K562 (cell line): ENCODE results near the gene OR6K3. TPM values are rescaled to one million over a fixed set of nuclear protein-coding genes. Genes with fewer than 3 reads are reported as not detected.

Source experiments
- ATAC-seq: fragments of 200-7000 bp; cut with Tn5 transposase; 3 replicates; pipeline ENCODE4 v1.9.1; 2020; ENCODE audit warnings: moderate library complexity
- BruUV-seq: library from RNA; stranded (reverse); fragments of 400-500 nt; replicated peaks from 2 replicates; lab custom pipeline; 2021; lab: Mats Ljungman, UMichigan
- CTCF ChIA-PET: fragments of 300-600 bp; formaldehyde crosslinking; extraction: SDS; loops from one replicate; lab custom pipeline; 2021; ENCODE audit warnings: low intra/inter-chr PET ratio; lab: Yijun Ruan, JAX
- POLR2A ChIA-PET: fragments of 300-600, 350-650 bp; sonication (Branson Sonifier 250); formaldehyde crosslinking; extraction: SDS; loops from one replicate; lab custom pipeline; 2021; ENCODE audit warnings: antibody characterized with exemption, inconsistent platforms; lab: Yijun Ruan, JAX
- DNase-seq, 4 experiments: peaks; one replicate each; pipeline versions ENCODE4 v3.0.0 to v3.0.0-alpha.2; 2011 to 2018; ENCODE audit warnings: low spot score in 3 of 4, mixed read lengths in 3 of 4; ENCODE audit errors: extremely low read depth in 1 of 4
- FAIRE-seq: peaks from 2 replicates; lab custom pipeline; 2011; peaks lifted over from hg19 to GRCh38; lab: Jason Lieb, UNC
- H2AFZ ChIP-seq: 2 replicates; pipeline ENCODE4 v1.6.0; 2011; ENCODE audit warnings: low read depth, low read length, control low read depth, inconsistent platforms
- H3K27ac ChIP-seq: fragments of 200-600 bp; 3 replicates; pipeline ENCODE4 v1.8.0; 2011; ENCODE audit warnings: low read depth, mild to moderate bottlenecking, control low read depth, inconsistent platforms, low read length, moderate library complexity, mixed read lengths; ENCODE audit errors: extremely low read depth
- H3K27me3 ChIP-seq, 2 experiments: fragments of 300-600 bp in 1 of 2; 2 replicates in 1 of 2; 3 replicates in 1 of 2; pipeline versions ENCODE4 v1.6.0 to v1.8.0; 2011; ENCODE audit warnings: inconsistent platforms in 2 of 2, low read length in 2 of 2, mild to moderate bottlenecking in 1 of 2, mixed read lengths in 1 of 2, moderate library complexity in 1 of 2; ENCODE audit not compliant: control insufficient read depth in 2 of 2, insufficient read depth in 2 of 2
- H3K36me3 ChIP-seq: fragments of 300-600 bp; 3 replicates; pipeline ENCODE4 v1.8.0; 2011; ENCODE audit warnings: mild to moderate bottlenecking, low read length, inconsistent platforms; ENCODE audit not compliant: control insufficient read depth, insufficient read depth
- H3K4me1 ChIP-seq, 2 experiments: fragments of 200-600 bp in 1 of 2; replicated peaks in 1 of 2; 2 replicates in 1 of 2; 3 replicates in 1 of 2; pipeline versions ENCODE4 v1.5.1 to v1.8.0; 2011; ENCODE audit warnings: inconsistent platforms in 2 of 2, low read length in 2 of 2, mild to moderate bottlenecking in 1 of 2, mixed read lengths in 1 of 2, moderate library complexity in 1 of 2; ENCODE audit not compliant: control insufficient read depth in 2 of 2, insufficient read depth in 2 of 2
- H3K4me2 ChIP-seq: 2 replicates; pipeline ENCODE4 v1.6.1; 2011; ENCODE audit warnings: low read length, control low read depth, inconsistent platforms, mixed read lengths; ENCODE audit not compliant: insufficient read depth
- H3K4me3 ChIP-seq: fragments of 200-600 bp; sonication (generic), shearing (Covaris generic); 2 replicates; pipeline ENCODE4 v1.5.1; 2016; ENCODE audit warnings: control low read depth, inconsistent platforms
- H3K79me2 ChIP-seq: fragments of 200-600 bp; 3 replicates; pipeline ENCODE4 v1.8.0; 2011; ENCODE audit warnings: low read length, inconsistent platforms; ENCODE audit not compliant: control insufficient read depth, insufficient read depth
- H3K9ac ChIP-seq, 2 experiments: 2 replicates each; pipeline versions ENCODE4 v1.6.0 to v1.6.1; 2011; ENCODE audit warnings: low read depth in 2 of 2, low read length in 2 of 2, control low read depth in 1 of 2, inconsistent platforms in 1 of 2, mild to moderate bottlenecking in 1 of 2, mixed read lengths in 1 of 2; ENCODE audit not compliant: insufficient read depth in 1 of 2
- H3K9me1 ChIP-seq: one replicate; pipeline ENCODE4 v1.6.0; 2011; ENCODE audit warnings: inconsistent platforms, mild to moderate bottlenecking, low read length, moderate library complexity; ENCODE audit not compliant: control insufficient read depth, insufficient read depth
- H3K9me3 ChIP-seq: replicated peaks from 2 replicates; pipeline ENCODE4 v1.5.1; 2011; ENCODE audit warnings: low read depth, low read length, inconsistent platforms; ENCODE audit not compliant: control insufficient read depth, insufficient read depth
- H4K20me1 ChIP-seq: replicated peaks from 2 replicates; pipeline ENCODE4 v1.6.1; 2011; ENCODE audit warnings: low read length, inconsistent platforms, mixed read lengths; ENCODE audit not compliant: control insufficient read depth, insufficient read depth
- ATF3 ChIP-seq, 2 experiments: fragments of 450-650 bp in 1 of 2; sonication (generic) in 1 of 2; formaldehyde crosslinking in 1 of 2; IDR thresholded peaks in 1 of 2; conservative IDR thresholded peaks in 1 of 2; 2 replicates each; pipeline versions ENCODE4 v1.6.1 to v1.8.1; 2016 to 2023; ENCODE audit warnings: mild to moderate bottlenecking in 2 of 2, moderate library complexity in 2 of 2, inconsistent platforms in 1 of 2, missing genetic modification reagents in 1 of 2
- BCOR ChIP-seq: fragments of 450-650 bp; IDR thresholded peaks from 2 replicates; pipeline ENCODE4 v1.6.1; 2016
- CXXC5 ChIP-seq: fragments of 250-450 bp; sonication (Bioruptor Pico); IDR thresholded peaks from 2 replicates; pipeline ENCODE4 v1.8.0; 2022; ENCODE audit warnings: inconsistent platforms, mild to moderate bottlenecking, moderate library complexity
- FOXA1 ChIP-seq: fragments of 450-650 bp; IDR thresholded peaks from 2 replicates; pipeline ENCODE4 v1.6.1; 2016; ENCODE audit warnings: mild to moderate bottlenecking, borderline replicate concordance
- KAT7 ChIP-seq: sonication (generic); formaldehyde crosslinking; IDR thresholded peaks from 2 replicates; pipeline ENCODE4 v1.8.0; 2022; ENCODE audit warnings: missing genetic modification reagents, mild to moderate bottlenecking, borderline replicate concordance
- KDM1A ChIP-seq, 2 experiments: fragments of 450-650 bp; IDR thresholded peaks; 2 replicates each; pipeline ENCODE4 v1.6.1; 2016; ENCODE audit warnings: mild to moderate bottlenecking in 2 of 2
- MEIS2 ChIP-seq: fragments of 450-650 bp; IDR thresholded peaks from 2 replicates; pipeline ENCODE4 v1.6.1; 2014; ENCODE audit warnings: mild to moderate bottlenecking; ENCODE audit not compliant: partially characterized antibody
- MTA1 ChIP-seq: fragments of 450-650 bp; IDR thresholded peaks from 2 replicates; pipeline ENCODE4 v1.6.1; 2017; ENCODE audit warnings: borderline replicate concordance
- MTF1 ChIP-seq: fragments of 250-450 bp; sonication (Bioruptor Pico); IDR thresholded peaks from 2 replicates; pipeline ENCODE4 v1.9.0; 2021; ENCODE audit warnings: moderate library complexity, mild to moderate bottlenecking, inconsistent platforms, borderline replicate concordance
- NFE2 ChIP-seq: IDR thresholded peaks from 2 replicates; pipeline ENCODE4 v1.6.1; 2014; ENCODE audit warnings: antibody characterized with exemption, low read depth
- NR2C2 ChIP-seq, 2 experiments: fragments of 200-800 bp in 1 of 2; sonication (Bioruptor generic) in 1 of 2; sonication (generic) in 1 of 2; formaldehyde crosslinking in 1 of 2; IDR thresholded peaks; 2 replicates each; pipeline versions ENCODE4 v1.6.1 to v1.8.0; 2016 to 2022; ENCODE audit warnings: mild to moderate bottlenecking in 1 of 2, missing compliant biosample characterization in 1 of 2, missing genetic modification characterization in 1 of 2, missing genetic modification reagents in 1 of 2
- PKNOX1 ChIP-seq: fragments of 450-650 bp; IDR thresholded peaks from 2 replicates; pipeline ENCODE4 v1.6.1; 2016
- POLR3A ChIP-seq: IDR thresholded peaks from 2 replicates; pipeline ENCODE4 v1.6.1; 2011; ENCODE audit warnings: borderline replicate concordance, mild to moderate bottlenecking, moderate library complexity; ENCODE audit not compliant: insufficient read length, insufficient read depth; ENCODE audit errors: extremely low read depth
- RBM25 ChIP-seq: fragments of 200-400 bp; formaldehyde crosslinking; IDR thresholded peaks from 2 replicates; pipeline ENCODE4 v1.6.1; 2018; ENCODE audit warnings: low read length, low read depth, moderate library complexity; ENCODE audit not compliant: severe bottlenecking
- SMARCA5 ChIP-seq: fragments of 450-650 bp; IDR thresholded peaks from 2 replicates; pipeline ENCODE4 v1.6.1; 2016
- SMARCE1 ChIP-seq: fragments of 450-650 bp; IDR thresholded peaks from 2 replicates; pipeline ENCODE4 v1.7.1; 2016; ENCODE audit warnings: mild to moderate bottlenecking
- TAF7 ChIP-seq: fragments of 450-650 bp; IDR thresholded peaks from 2 replicates; pipeline ENCODE4 v1.6.1; 2016; ENCODE audit warnings: missing genetic modification characterization, missing compliant biosample characterization
- ZNF277 ChIP-seq: fragments of 250-450 bp; sonication (Bioruptor Pico); IDR thresholded peaks from 2 replicates; pipeline ENCODE4 v1.8.0; 2022; ENCODE audit warnings: inconsistent platforms, mild to moderate bottlenecking, moderate library complexity, borderline replicate concordance
- WGBS: fragments of 100-300 bp; shearing (Covaris generic); methylation state at CpG from one replicate; pipeline ENCODE4 v1.1.6; 2016; ENCODE audit warnings: low coverage, mixed read lengths; ENCODE audit not compliant: insufficient coverage; ENCODE audit errors: missing lambda C conversion rate; 5-methylcytosine and 5-hydroxymethylcytosine counted together
- in situ Hi-C: fragments of 300-500 bp; cut with MboI; formaldehyde crosslinking; loops from 4 replicates; pipeline ENCODE4 v1.15.0; 2018; ENCODE audit warnings: inconsistent platforms, mixed read lengths
- intact Hi-C: fragments of 100-400 bp; cut with micrococcal nuclease; formaldehyde crosslinking; loops from 2 replicates; pipeline ENCODE4 v1.14.2; 2022
- polyA plus RNA-seq, 8 experiments: library from polyadenylated mRNA; depleted of rRNA in 4 of 8; stranded (reverse) in 5 of 8; unstranded in 3 of 8; fragments of >200 nt; fragmentation: Nextera tagmentation in 2 of 8; fragmentation: Illumina TruSeq in 1 of 8; extraction: Ambion mirVana in 2 of 8; extraction: Trizol in 1 of 8; gene quantifications; 2 replicates each; pipeline versions ENCODE4 v1.2.1 to v1.2.3, GENCODE V29; 2011 to 2014; ENCODE audit warnings: inconsistent platforms in 1 of 8, missing spikeins in 1 of 8
- total RNA-seq, 7 experiments: library from RNA; depleted of rRNA in 6 of 7; stranded (reverse); fragments of >200 nt in 6 of 7; fragmentation: Illumina TruSeq in 2 of 7; extraction: Trizol in 2 of 7; gene quantifications; 2 replicates each; pipeline versions ENCODE4 v1.2.1 to v1.2.3, GENCODE V29; 2011 to 2021; ENCODE audit warnings: low replicate concordance in 1 of 7

The OR6K3 gene
- total and polyA plus RNA-seq, 9 of the 15 experiments (the other 6 are each of a cell fraction or from before 2014, with no cell fraction given), result not detected

- CTCF ChIA-PET, result no interaction called here
- Histone ChIP-seq H3K27ac (no peak overlapping the region), H3K9ac (no peak overlapping the region), H4K20me1 (no peaks in the 10 kb centered on the region), H3K4me1 (peaks cover 3 to 33% of the 10 kb centered on the region in 2 experiments; a peak in 3 of 5 replicates), H3K36me3 (no peaks in the 10 kb centered on the region), H2AFZ (peak overlapping the region; percentile 23; the same call in 1 of the 2 replicates), H3K4me3 (no peak overlapping the region), H3K79me2 (no peaks in the 10 kb centered on the region), H3K4me2 (no peak overlapping the region), H3K27me3 (no peaks in the 10 kb centered on the region), H3K9me1 (no peaks in the 10 kb centered on the region), H3K9me3 (no peaks in the 10 kb centered on the region)
- no peak for ATAC-seq
- BruUV-seq, result no TSS peak
- in situ Hi-C loops (no loop called here), intact Hi-C loops (no loop called here)
- 12% methylated on average over 3 of the region's 3 CpGs for WGBS
- DNase-seq, result no peak
- no peak for FAIRE-seq
- POLR2A ChIA-PET, result interaction anchor here (0.6 to 0.8 kb wide), 4 partner anchors 43 to 58 kb away, joined by 3 to 4 read pairs (median 3); no protein-coding TSS in a partner anchor
- TF ChIP-seq BCOR (peak; percentile 71; the same call in 1 of the 2 replicates), CXXC5 (CRISPR knock-in tag) (peak; percentile 33; the same call in 1 of the 2 replicates), FOXA1 (no peak), PKNOX1 (peak; percentile 38; the same call in 1 of the 2 replicates), RBM25 (peak; percentile 98), ZNF277 (no peak), ATF3 (IDR thresholded peaks at IDR 0.05) (peak; percentile 29; the same call in 1 of the 2 replicates), ATF3 (CRISPR knock-in tag; conservative IDR thresholded peaks at IDR 0.05) (no peak), POLR3A (no peak), MEIS2 (peak; percentile 71), KAT7 (CRISPR knock-in tag) (no peak), SMARCA5 (peak; percentile 28; the same call in 1 of the 2 replicates), NFE2 (peak; percentile 32; the same call in 1 of the 2 replicates), MTA1 (peak; percentile 58; the same call in 1 of the 2 replicates), NR2C2 (CRISPR knock-in tag; IDR thresholded peaks at IDR 0.05) (no peak), NR2C2 (tag; IDR thresholded peaks at IDR 0.05) (0 out of 2 replicates have a peak, but pooled peaks have one; percentile 21), KDM1A (IDR thresholded peaks at IDR 0.05) (peak in 1 of 2 experiments; percentile 17; a peak in 1 of 4 replicates), SMARCE1 (peak; percentile 69; the same call in 1 of the 2 replicates), TAF7 (tag) (no peak), MTF1 (CRISPR knock-in tag) (no peak)
Observed at GRCh38 chr1:158728510-158729225, 8.1 kb upstream of the OR6K3 start.
